HL-60/S4 (cell line): ENCODE measurements around the gene USP51.
"Not testable (repeated sequence)": the region's sequence is repeated elsewhere in the genome, so short reads cannot be mapped to it uniquely, and the experiment has no call there.

Experiments used
- in situ Hi-C: fragments of 300-500 bp; cut with MboI; formaldehyde crosslinking; loops from 2 replicates; pipeline ENCODE4 v1.14.3; 2022; ENCODE audit warnings: low sequenced_read_pairs

Gene USP51

DNA sequence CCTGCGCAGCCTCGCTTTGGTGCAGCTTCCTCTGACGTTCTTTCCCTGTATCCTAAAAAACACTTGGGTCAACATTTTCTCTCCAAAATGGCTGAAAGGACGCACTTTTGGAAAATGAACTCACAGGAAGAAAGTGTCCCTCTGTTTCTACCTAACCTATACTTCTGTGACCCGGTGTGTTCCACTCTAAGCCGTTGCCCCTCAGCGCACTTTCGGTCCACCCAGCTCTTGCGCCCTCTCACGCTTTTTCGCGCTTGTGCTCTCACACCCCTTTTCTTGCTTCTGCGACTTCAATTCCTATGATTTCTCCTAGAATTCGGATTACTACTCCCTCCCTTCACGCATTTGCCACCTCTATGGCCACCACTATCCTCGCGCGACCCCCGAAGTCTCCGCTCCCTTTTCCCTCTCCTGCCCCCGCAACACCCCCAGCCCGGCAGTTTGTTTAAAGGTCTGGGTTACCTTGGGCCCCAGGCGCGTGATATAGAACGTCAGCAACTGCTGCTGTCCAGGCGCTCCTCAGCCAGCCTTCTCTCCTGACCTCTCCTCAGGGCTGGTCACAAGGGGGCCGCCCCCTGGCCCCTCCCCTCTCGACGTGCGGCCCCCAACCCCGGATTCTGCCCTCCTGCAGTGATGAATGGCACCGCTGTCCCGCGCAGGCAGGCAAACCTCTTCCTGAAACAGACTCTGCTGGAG, at the start of gene USP51:
Gene USP51 (minus strand): TSS at position 535 of the 696 bp plus-strand sequence. CDS start 909 bp downstream, outside the sequence.
- in situ Hi-C loops: no loop called here

DNA sequence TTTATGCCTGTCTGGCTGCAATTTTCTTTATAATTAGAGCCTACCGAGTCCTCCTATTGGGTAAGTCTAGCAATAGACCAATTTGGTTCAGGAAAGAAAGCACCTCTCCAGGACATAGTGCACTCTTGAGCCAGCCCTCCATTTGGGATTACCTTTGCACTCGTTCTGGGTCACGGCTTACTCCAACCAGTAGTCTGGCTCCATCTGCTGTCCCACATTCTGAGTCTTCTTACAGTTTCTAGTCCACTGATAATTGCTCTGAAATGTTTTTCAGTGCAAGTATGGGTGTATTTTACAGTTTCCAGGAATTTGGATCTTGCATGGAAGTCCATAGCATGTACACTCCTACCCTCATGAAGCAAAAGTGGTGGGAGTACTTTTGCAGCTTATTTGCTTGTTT, 34.8 kb upstream of the USP51 start:
- in situ Hi-C loops: no loop called here

DNA sequence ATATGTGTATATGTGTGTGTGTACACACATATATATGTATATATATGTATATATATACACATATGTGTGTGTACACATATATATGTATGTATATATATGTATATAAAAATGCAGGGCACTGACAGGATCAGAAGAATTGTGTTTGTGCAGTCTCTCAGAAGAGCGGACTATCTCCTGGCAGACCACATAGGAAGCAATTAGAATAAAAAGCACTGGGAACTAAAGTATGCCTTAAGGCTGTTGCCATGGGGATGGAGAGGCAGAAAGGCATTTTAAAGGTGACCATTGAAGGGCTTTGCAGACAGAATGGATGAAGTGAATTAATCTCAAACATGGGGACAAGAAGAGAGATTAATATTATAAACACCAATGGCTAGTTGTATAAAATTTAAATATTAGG, 33.7 kb upstream of the USP51 start:
- in situ Hi-C loops: no loop called here

- in situ Hi-C loops: no loop called here
Measured at GRCh38 chrX:55522596-55523276, 33.1 kb upstream of the USP51 start.

DNA sequence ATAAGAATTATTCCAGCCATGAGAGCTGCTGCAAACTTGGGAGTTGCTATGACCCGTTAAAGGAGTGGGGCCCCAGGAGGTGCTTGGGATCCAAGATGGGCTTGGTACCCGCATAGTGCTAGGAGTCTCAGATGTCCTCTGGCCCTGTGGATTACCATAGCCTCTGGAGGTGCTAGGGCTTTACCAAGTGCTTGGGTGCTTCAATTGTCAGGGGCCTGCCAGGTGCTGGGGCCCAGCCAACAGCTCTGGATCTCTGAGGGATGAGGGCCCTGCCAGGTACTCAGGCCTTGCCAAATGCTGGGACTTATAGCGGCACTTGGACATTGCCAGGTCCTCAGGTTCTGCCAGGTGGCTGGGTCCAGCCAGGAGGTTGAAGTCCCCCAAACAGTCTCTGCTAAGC, 32.0 kb upstream of the USP51 start:
- in situ Hi-C loops: no loop called here

GRCh38 chrX:55516794-55517481, 27.3 kb upstream of the USP51 start:
- in situ Hi-C loops: not testable (repeated sequence)

GRCh38 chrX:55513045-55513737, 23.5 kb upstream of the USP51 start:
- in situ Hi-C loops: not testable (repeated sequence)

GRCh38 chrX:55508410-55509152, 18.9 kb upstream of the USP51 start:
- in situ Hi-C loops: not testable (repeated sequence)

GRCh38 chrX:55507699-55508098, 18.1 kb upstream of the USP51 start:
- in situ Hi-C loops: not testable (repeated sequence)

DNA sequence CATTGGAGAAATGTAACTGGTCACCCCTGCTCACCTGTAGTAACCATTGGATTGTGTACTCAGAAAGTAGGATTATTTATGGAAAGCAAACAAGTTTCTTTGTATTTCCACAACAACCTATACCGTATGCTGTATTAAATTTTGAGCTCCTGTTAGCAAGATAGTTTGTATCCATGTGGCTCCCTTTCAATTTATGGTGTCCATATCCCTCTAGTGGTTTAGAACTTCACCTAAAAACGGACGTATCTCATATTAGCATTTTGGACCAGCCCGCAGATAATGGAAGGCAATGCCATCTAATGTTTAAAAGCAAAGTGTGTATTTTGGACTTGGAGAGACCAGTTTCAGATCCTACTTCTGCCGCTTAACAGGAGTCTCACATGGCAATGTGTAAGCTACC, 17.4 kb upstream of the USP51 start:
- in situ Hi-C loops: not testable (repeated sequence)

DNA sequence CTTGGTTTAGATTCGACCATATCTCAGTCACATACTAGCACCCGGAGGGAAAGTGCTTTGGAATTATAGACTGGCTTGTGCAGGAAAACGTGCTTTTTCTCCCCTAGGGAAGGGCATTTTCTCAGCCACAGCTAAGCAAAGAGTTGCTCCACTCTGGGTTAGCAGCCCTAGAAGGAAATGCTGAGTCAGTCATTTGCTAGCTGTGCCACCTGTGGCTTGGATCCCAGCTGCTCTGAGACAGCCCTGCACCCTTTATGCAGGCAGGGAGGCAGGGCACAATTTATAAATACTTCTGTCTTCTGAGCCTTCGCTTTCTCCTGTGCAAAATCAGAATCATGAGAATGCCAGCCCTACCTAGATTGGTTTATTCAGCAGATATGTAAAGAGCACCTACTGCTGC, 1.3 kb upstream of the USP51 start:
- in situ Hi-C loops: no loop called here

DNA sequence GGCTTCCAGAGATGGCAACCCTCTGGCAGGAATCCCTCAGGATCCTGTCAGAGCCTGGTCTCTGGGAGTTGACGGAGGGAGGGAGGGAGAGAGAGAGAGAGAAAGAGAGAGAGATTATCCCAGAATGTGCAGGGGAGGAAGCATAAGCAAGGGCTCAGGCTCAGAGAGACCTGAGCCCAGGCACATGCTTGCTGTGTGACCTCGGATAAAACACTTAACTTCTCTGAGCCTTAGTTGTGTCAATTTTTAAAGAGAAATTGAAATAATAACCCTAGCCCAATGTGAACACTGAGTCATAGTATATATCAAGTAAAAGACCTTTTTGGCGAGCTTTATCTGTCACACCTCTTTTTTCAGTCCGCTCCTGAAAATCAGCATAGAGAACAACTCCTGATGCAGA, 473 bp upstream of the USP51 start:
- in situ Hi-C loops: no loop called here

DNA sequence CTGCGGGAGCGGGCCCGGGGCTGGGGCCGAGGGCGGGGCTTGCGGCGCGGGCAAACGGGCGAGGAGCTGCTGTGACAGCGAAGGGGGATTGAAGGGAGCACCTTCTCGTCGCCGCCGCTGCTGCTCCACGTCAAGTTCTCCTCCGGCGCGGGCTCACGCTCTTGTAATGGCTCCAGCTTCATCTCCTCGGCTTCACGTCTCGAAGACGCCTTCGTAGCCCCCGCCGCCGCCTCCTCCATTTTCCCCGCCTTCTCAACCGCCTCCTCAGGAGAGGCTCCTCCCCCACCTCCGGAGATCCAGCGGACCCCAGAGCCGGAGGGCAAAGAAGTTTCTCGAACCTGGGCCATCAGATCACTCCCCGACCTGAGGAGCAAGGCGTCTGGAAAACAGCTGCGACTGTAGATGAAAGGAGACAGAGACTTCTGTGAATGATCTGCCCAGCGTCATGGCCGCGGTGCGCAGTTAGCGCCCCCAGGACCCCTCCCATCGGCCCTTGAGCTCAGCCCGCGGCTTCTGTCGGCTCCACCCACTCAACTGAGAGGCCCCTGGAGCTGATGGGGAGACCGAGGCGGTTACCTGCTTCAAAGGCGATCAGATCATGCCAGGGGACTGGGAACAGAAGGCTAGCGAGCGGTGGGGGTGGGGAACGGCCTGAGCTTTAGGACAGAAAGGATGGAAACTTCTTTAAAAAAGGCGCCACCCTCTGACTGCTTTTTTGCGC, 895 bp downstream of the USP51 start:
- in situ Hi-C loops: no loop called here

DNA sequence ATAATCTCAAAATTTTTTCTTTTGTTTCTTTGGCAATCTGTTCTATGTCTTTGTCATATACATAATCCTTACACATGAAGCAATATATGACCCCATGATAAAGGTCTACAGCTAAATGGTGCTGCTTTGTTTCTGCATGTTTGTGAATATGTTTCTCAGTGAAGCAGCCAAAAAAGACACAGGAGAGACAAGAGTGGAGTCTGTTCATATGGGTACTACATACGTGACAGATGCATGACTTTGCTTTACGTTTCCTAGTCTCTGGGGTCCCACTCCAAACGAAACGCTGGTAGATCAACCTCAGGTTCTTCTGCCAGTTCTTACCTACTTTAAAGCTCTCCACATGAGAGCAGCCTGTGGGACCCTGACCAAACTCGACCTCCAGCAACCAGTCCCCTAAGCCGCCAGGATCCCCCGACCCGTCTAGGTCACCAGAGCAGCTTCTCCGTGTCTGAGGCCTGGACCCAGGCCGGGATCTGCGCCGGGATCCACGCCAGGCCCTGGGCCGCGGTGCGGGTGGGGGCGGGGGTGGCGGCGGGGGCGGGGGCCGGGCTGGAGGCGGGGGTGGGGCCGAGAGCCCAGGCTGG, 1.5 kb downstream of the USP51 start:
- in situ Hi-C loops: no loop called here

- in situ Hi-C loops: no loop called here
Measured at GRCh38 chrX:55487143-55487542, 2.5 kb downstream of the USP51 start.

- in situ Hi-C loops: no loop called here
Measured at GRCh38 chrX:55486736-55487135, 2.9 kb downstream of the USP51 start.

GRCh38 chrX:55484948-55485347, 4.7 kb downstream of the USP51 start:
- in situ Hi-C loops: no loop called here

DNA sequence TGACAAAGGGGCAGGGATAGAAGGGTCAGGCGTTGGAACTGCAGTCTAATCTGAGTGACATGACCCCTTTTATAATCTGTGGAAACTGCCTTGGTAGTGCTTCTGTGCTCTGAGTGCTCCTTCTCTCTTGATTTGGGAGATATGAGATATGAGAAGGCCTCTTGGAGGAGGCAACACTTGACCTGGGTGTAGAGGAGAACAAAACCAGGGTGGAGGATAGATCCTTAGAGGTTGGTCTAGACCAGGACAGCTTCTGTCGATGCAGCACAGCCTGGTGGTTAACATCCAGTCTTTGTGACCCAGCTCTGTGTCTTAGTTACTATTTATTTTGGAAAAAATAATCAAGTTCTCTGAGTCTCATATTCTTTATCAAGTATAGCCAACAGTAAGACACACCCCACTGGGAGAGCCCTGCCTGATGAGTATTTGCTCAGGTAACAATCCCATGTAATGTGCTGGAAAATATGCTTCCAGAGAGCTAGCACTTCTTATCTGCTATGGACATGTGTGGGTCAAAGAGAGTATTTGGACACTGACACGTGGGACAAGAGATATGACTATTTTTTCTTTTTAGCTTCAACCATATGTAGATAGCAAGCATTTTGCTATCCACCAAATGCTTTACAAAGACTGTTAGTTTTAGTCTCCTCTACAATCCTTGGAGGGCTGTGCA, 9.1 kb downstream of the USP51 start:
- in situ Hi-C loops: no loop called here

DNA sequence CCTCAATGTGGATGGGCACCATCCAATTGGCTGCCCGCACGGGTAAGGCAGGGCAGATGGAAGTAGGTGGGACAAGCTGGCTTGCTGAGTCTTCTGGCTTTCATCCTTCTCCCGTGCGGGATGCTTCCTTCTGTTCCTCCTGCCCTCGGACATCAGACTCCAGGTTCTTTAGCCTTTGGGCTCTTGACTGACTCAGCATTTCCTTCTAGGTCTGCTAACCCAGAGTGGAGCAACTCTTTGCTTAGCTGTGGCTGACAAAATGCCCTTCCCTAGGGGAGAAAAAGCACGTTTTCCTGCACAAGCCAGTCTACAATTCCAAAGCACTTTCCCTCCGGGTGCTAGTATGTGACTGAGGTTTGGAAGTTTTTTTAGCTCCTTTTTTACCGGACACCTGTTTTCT, 9.7 kb downstream of the USP51 start:
- in situ Hi-C loops: not testable (repeated sequence)
